Ascending aorta (tissue), 2 donors: Measurements from ENCODE around the gene TFDP3. TPM values are rescaled to one million over a fixed set of nuclear protein-coding genes. Genes with fewer than 3 reads are reported as not detected.

ENCODE experiments used
- DNase-seq, 2 donors: peaks; one replicate each; pipeline ENCODE4 v3.0.0-alpha.2; 2019; ENCODE audit warnings: low spot score in 2 of 2
- H3K27ac ChIP-seq, 2 donors: fragments of 200-600 bp; sonication (generic); one replicate each; pipeline ENCODE4 v1.5.1; 2016 to 2017; ENCODE audit warnings: mild to moderate bottlenecking in 1 of 2
- H3K27me3 ChIP-seq: fragments of 200-600 bp; sonication (generic); one replicate; pipeline ENCODE4 v1.5.1; 2017
- H3K36me3 ChIP-seq, 2 donors: fragments of 200-600 bp; sonication (generic); one replicate each; pipeline ENCODE4 v1.5.1; 2016
- H3K4me1 ChIP-seq, 2 donors: fragments of 200-600 bp; sonication (generic); one replicate each; pipeline ENCODE4 v1.5.1; 2016 to 2017; ENCODE audit warnings: mild to moderate bottlenecking in 1 of 2
- H3K4me3 ChIP-seq, 2 donors: fragments of 200-600 bp; sonication (generic); one replicate each; pipeline ENCODE4 v1.5.1; 2016 to 2017; ENCODE audit warnings: mild to moderate bottlenecking in 1 of 2
- H3K9me3 ChIP-seq, 2 donors: fragments of 200-600 bp; sonication (generic); one replicate each; pipeline ENCODE4 v1.5.1; 2016
- intact Hi-C: fragments of 100-400 bp; cut with DNase I; formaldehyde crosslinking; loops from one replicate; pipeline ENCODE4 v1.15.1; 2023
- total RNA-seq: library from RNA; depleted of rRNA; stranded (reverse); fragments of >200 nt; gene quantifications from one replicate; pipeline ENCODE4 v1.1.0, GENCODE V29; 2016
- TF ChIP-seq, protein P1 (sequence below), 3 experiments: fragments of 200-600 bp in 2 of 3; fragments of 450-650 bp in 1 of 3; sonication (generic) in 2 of 3; IDR thresholded peaks; one replicate each; pipeline ENCODE4 v1.5.1; 2016 to 2019; ENCODE audit warnings: antibody characterized with exemption in 3 of 3, mild to moderate bottlenecking in 1 of 3, moderate library complexity in 1 of 3

The TFDP3 gene
- total RNA-seq, 1 donor from 2014 or later = not detected

GRCh38 chrX:133251204-133251603, 33.0 kb upstream of the TFDP3 start:
- Histone ChIP-seq H3K9me3 (peaks cover 4 to 15% of the 10 kb centered on the region in 2 donors), H3K27me3 (no peaks in the 10 kb centered on the region), H3K4me1 (peaks cover 0 to 2% of the 10 kb centered on the region in 2 donors), H3K27ac (peak overlapping the region; percentile 44 to 49), H3K4me3 (no peak overlapping the region), H3K36me3 (no peaks in the 10 kb centered on the region)
- DNase-seq = no peak
- TF ChIP-seq, protein P1, sequence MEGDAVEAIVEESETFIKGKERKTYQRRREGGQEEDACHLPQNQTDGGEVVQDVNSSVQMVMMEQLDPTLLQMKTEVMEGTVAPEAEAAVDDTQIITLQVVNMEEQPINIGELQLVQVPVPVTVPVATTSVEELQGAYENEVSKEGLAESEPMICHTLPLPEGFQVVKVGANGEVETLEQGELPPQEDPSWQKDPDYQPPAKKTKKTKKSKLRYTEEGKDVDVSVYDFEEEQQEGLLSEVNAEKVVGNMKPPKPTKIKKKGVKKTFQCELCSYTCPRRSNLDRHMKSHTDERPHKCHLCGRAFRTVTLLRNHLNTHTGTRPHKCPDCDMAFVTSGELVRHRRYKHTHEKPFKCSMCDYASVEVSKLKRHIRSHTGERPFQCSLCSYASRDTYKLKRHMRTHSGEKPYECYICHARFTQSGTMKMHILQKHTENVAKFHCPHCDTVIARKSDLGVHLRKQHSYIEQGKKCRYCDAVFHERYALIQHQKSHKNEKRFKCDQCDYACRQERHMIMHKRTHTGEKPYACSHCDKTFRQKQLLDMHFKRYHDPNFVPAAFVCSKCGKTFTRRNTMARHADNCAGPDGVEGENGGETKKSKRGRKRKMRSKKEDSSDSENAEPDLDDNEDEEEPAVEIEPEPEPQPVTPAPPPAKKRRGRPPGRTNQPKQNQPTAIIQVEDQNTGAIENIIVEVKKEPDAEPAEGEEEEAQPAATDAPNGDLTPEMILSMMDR (IDR thresholded peaks at IDR 0.05) = no peak
- intact Hi-C loops = loop anchor here (5.0 kb wide), 1 partner anchor 166 kb away; the partner anchor contains the start of gene GPC4

DNA sequence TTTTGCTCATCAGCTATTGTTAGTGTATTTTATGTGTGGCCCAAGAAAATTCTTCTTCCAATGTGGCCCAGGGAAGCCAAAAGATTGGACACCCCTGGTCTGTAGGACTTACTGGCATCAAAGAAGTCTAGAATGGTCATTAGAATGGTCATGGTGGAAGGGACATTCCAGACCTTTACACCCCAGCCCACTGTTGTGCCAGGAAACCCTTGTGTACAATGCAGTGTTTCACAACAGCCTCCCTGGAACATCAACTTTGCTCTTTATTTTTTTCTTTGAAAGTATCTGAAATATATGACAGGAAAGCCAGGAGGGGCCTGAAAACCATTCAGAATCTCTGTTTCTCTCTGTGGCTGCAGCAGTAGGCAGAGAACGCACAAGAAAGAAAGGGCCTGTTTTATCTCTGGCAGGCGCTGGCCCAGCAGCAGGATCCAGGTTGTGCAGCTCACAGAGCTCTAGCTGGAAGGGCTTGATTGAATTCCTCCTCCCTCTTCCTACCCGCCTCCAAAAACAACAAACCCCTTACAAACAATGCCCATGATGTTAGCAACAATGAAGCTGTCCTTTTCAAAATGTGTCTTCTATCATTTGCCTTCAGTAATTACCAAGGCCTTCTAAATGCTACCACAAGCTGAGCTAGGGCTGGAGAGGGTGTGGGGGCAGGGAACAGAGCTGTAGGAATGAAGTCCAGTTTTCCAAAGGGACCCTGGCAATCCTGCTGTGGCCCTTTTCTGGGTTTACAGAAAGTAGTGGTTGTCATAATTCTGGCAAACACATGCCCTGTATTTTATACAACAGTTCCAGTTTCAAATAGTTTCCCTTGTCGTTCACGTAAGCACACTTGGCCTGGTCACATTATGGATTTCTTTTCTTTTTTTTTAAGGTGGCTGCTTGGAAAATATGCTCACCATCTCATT, 32.3 kb upstream of the TFDP3 start:
- DNase-seq = peak in 1 of 2 donors; percentile 61
- Histone ChIP-seq H3K4me1 (peaks cover 0 to 2% of the 10 kb centered on the region in 2 donors), H3K36me3 (no peaks in the 10 kb centered on the region), H3K27me3 (no peaks in the 10 kb centered on the region), H3K27ac (peak overlapping the region; percentile 24 to 44), H3K4me3 (no peak overlapping the region), H3K9me3 (peaks cover 10 to 17% of the 10 kb centered on the region in 2 donors)
- intact Hi-C loops = loop anchor here (5.0 kb wide), 1 partner anchor 167 kb away; the partner anchor contains the start of gene GPC4
- TF ChIP-seq, protein P1 (IDR thresholded peaks at IDR 0.05) = no peak

DNA sequence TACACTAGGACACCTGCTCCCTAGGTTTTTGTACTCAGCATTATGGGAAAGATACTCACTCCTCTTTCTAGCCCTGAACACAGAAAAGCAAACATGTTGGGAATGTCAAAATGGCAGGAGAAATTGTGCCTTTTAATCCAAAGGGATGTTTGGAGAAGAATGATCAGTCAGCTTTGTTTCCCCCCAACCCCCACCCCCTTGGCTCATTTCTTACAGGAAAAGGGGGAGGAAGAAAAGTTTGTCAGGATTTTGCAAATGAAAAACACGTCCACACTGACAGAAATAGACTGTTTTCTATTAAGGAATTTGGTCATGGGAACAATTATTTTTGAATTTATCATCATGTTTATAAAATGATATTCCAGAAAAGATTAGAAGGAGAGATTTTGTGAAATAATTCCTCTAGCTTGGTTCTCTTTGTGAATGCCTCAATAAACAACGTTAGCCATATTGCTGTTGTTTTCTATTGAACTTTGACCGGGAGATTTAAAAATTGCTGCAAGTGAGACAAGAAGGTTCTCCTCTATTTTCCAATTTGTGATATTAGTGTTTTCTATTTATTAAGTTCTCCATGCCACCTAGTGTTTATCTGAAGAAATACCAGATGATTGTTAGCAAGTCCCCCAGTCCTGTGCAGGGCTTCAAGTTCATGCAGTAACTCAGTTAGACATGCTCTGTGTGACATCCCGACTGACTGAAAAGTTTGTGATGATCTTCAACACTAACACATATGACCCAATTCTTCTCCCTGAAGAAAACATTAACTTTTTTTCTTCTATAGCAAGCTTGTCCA, 31.3 kb upstream of the TFDP3 start:
- Histone ChIP-seq H3K27me3 (no peaks in the 10 kb centered on the region), H3K27ac (no peak overlapping the region), H3K36me3 (no peaks in the 10 kb centered on the region)

GRCh38 chrX:133248177-133248576, 30.0 kb upstream of the TFDP3 start:
- H3K27me3 ChIP-seq = no peaks in the 10 kb centered on the region
- H3K36me3 ChIP-seq = no peaks in the 10 kb centered on the region
- H3K27ac ChIP-seq = no peak overlapping the region
- H3K4me3 ChIP-seq = no peak overlapping the region
- TF ChIP-seq, protein P1 (IDR thresholded peaks at IDR 0.05) = no peak
- H3K4me1 ChIP-seq = peaks cover 0 to 2% of the 10 kb centered on the region in 2 donors
- DNase-seq = no peak
- peaks cover 10 to 17% of the 10 kb centered on the region in 2 donors for H3K9me3 ChIP-seq
- intact Hi-C loops = no loop called here

More for the DNA sequence above, 31.3 kb upstream of the TFDP3 start:
- Histone ChIP-seq H3K4me1 (peaks cover 0 to 2% of the 10 kb centered on the region in 2 donors), H3K9me3 (peaks cover 10 to 17% of the 10 kb centered on the region in 2 donors), H3K4me3 (no peak overlapping the region)
- intact Hi-C loops = loop anchor here (5.0 kb wide), 1 partner anchor 168 kb away; the partner anchor contains the start of gene GPC4
- TF ChIP-seq, protein P1 (IDR thresholded peaks at IDR 0.05) = no peak
- no peak for DNase-seq

DNA sequence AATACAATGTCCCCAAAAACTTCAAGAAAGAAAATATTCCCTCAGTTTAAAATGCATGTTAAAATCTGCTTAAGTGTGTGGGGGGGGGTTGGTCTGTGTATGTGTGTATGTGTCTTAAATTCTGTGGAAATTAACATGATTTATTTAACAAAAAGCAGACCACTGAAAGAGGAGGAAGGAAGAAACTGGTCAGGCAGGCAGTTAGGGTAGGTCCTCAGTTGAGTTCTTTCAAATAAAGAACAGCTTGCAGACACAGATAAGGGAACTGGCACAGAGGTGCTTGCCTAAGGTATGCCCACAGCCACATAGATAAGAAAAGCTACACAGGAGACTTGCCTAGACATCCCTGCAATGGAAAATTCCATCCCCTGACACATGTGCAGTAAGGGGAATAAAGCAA, 28.8 kb upstream of the TFDP3 start:
- Histone ChIP-seq H3K36me3 (no peaks in the 10 kb centered on the region), H3K27ac (no peak overlapping the region), H3K9me3 (peaks cover 10 to 17% of the 10 kb centered on the region in 2 donors), H3K4me1 (peaks cover 0 to 2% of the 10 kb centered on the region in 2 donors), H3K27me3 (no peaks in the 10 kb centered on the region), H3K4me3 (no peak overlapping the region)
- no peak for DNase-seq
- intact Hi-C loops = no loop called here
- TF ChIP-seq, protein P1 (IDR thresholded peaks at IDR 0.05) = no peak
